ENCODE results near the gene ELMO1. TPM values are rescaled to one million over a fixed set of nuclear protein-coding genes. Genes with fewer than 3 reads are reported as not detected.

The ELMO1 gene
- total RNA-seq, 8 experiments from 2014 or later: 4.2 to 121 (median 40.0) TPM

DNA sequence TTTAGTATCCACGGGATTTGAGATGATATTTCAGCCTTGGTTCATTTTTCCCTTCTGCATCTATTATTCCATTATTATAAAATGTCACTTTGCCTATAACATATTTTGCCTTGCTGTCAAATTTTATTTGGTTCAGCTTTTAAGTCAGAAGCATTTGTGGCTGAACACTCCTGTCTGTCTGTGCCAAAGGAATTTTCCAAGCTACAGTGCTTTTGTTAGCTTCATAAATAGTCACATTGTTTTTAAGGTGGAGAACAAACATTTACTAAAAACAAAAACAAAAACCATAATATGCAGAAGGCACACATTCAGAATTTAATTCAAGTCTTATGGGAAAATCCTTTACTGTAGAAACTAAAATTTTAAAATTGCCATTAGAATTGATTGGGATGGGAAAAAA lies 33.8 kb upstream of the ELMO1 start:
- no peak overlapping the region for H3K27ac ChIP-seq
- WGBS, 10 experiments: 8 to 100% (median 92%) methylated on average over 1 of the region's 1 CpG; no CpG with 5 or more reads in 3 of the 10 experiments
- H3K4me3 ChIP-seq: no peak overlapping the region
- no peak for ATAC-seq (replicated peaks in 6 of 8)
- peaks cover 23 to 27% of the 10 kb centered on the region in 2 donors for H3K4me1 ChIP-seq (replicated peaks in 1 of 2)
- in situ Hi-C loops (cut with MboI; ENCODE audit: low pct_unique_long_range_greater_than_20kb in 2 of 9, low sequenced_read_pairs in 9 of 9, unreplicated experiment in 9 of 9): no loop called here

DNA sequence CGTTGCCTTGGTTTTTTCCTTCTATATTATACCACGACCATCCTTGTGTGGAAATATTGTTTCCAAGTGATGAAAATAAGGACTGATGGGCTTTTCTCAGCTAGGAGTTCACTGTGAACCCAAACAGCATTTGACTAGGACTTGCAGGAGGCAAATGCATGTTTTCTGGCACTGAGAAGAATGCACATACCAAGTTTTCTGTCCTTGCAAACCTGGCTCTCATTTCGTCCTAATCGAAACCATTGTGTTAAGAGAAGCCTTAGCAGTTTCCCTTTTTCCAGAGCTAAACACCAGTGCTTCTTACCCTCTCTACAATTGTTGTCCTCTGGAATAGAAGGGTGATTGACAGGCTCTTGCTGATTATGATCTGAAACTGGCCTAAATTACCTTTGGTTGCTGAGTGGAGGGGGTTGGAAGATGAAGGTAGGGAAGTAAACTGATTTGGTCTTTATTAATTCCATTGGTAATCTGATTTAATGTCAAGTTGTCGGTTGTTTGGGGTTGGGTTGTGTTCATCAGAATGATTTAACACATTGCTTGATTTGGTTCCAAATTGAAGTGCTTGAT lies 33.1 kb upstream of the ELMO1 start:
- ATAC-seq (replicated peaks in 6 of 8): no peak
- H3K4me1 ChIP-seq (replicated peaks in 1 of 2): peaks cover 26 to 31% of the 10 kb centered on the region in 2 donors
- in situ Hi-C loops (cut with MboI; ENCODE audit: low pct_unique_long_range_greater_than_20kb in 2 of 9, low sequenced_read_pairs in 9 of 9, unreplicated experiment in 9 of 9): no loop called here
- H3K27ac ChIP-seq: no peak overlapping the region
- no peak overlapping the region for H3K4me3 ChIP-seq
- WGBS, 10 experiments: 10 to 100% (median 71%) methylated on average over 1 to 5 of the region's 5 CpGs

DNA sequence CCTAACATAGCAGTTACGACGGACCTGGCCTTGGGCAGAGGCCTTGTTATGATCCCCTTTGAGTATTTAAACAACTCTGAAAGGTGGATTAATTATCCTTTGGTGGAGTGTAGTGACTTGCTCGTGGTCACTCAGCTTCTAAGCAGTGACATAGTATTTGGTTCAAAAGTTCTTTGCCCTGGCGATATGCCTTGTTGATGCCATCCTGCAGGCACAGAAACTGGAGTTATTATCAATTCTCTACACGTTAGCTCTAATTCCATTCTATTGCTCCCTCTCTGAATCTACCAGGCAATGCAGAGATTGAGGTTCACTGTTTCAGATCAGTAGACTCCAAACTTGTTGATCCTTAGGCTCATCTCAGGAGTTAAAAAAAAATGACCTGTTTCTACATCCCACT lies 32.5 kb upstream of the ELMO1 start:
- H3K27ac ChIP-seq: no peak overlapping the region
- 0 to 100% (median 89%) methylated on average over 1 to 5 of the region's 5 CpGs; no CpG with 5 or more reads in 4 of the 10 experiments for WGBS, 10 experiments

DNA sequence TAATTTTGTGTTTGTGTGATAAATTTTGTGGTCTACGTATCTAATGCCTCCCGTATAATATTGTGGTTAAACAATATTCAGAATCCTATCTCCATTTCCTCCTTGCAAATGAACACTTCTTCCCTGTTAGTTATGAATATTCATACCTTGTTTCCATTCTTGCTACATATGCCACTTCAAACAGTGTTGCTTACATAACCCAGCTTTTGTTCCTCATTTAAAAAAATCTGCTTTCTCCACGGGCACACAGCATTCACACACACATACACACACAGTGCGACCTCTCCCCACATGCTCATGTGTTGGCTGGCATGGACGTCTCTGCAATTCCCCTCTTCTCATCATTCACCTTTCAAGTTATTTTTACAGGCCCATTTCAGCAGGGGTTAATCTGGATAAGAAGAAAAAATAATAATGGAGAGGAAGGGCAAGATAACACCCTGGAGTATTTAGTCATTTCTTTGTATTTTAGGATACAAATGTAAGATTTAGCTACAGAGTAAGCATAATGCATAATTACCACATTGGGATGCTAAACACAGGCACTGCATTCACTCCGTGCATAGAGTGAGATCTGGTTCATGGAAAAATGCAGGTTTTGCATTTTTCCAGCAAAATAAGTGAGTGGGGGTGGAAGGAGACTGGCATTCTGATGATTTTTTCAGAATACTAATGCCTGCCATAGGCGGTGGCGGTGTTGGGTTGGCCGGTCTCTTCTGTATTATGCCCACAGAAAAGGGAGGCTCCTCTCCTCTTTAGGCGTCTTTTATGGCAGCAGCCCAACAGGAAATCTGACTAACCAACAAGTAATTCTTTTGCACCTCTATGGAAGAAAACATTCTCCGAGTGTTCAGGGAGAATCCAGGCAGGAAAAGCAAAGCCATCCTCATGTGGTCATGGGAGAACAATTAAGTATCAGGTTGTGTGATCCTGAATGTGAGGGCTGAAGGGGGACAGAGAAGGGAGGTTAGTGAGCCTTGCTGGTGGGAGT lies 31.7 kb upstream of the ELMO1 start:
- no peak overlapping the region for H3K4me3 ChIP-seq
- H3K27ac ChIP-seq: no peak overlapping the region
- in situ Hi-C loops (cut with MboI; ENCODE audit: low pct_unique_long_range_greater_than_20kb in 2 of 9, low sequenced_read_pairs in 9 of 9, unreplicated experiment in 9 of 9): no loop called here
- peaks cover 31 to 36% of the 10 kb centered on the region in 2 donors for H3K4me1 ChIP-seq (replicated peaks in 1 of 2)
- WGBS, 10 experiments: 2 to 90% (median 71%) methylated on average over 3 to 11 of the region's 11 CpGs
- ATAC-seq (replicated peaks in 6 of 8): peak in 6 of 8 experiments; percentile 36 to 89 (median 70)

More for the DNA sequence above, 32.5 kb upstream of the ELMO1 start:
- Histone ChIP-seq H3K4me3 (no peak overlapping the region), H3K4me1 (replicated peaks in 1 of 2) (peaks cover 31 to 37% of the 10 kb centered on the region in 2 donors)
- no peak for ATAC-seq (replicated peaks in 6 of 8)
- in situ Hi-C loops (cut with MboI; ENCODE audit: low pct_unique_long_range_greater_than_20kb in 2 of 9, low sequenced_read_pairs in 9 of 9, unreplicated experiment in 9 of 9): no loop called here

DNA sequence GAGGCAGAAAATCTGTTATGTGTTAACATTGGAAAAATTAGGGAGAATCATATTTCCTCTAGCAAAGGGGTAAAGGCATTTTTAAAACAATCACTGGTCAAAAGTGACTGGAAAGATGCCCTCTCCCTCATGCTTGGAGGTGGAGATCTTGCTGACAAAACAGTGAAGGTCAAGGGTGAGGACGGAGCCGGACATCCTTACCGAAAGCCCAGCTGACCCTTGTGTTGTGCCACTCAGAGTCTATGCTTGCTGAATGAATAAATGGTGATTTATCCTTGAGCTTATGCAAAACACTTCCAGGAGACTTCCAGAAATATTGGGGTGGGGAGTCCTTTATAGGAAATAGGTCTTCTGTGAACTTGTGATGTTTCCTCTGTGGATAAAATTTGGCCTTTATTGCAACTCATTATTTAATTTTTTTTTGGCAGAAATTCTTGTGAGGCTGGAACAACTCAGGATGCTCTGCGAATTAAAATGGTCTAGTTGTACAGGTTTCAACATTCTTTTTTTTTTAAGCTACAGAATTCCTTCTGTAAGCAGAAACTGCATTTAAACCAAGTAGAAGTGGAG lies 28.3 kb upstream of the ELMO1 start:
- Histone ChIP-seq H3K4me1 (replicated peaks in 1 of 2) (peaks cover 12 to 15% of the 10 kb centered on the region in 2 donors), H3K27ac (no peak overlapping the region), H3K4me3 (no peak overlapping the region)
- in situ Hi-C loops (cut with MboI; ENCODE audit: low pct_unique_long_range_greater_than_20kb in 2 of 9, low sequenced_read_pairs in 9 of 9, unreplicated experiment in 9 of 9): no loop called here
- 10 to 82% (median 58%) methylated on average over 1 to 4 of the region's 4 CpGs; no CpG with 5 or more reads in 1 of the 10 experiments for WGBS, 10 experiments
- peak in 2 of 8 experiments; percentile 9 to 21 for ATAC-seq (replicated peaks in 6 of 8)

DNA sequence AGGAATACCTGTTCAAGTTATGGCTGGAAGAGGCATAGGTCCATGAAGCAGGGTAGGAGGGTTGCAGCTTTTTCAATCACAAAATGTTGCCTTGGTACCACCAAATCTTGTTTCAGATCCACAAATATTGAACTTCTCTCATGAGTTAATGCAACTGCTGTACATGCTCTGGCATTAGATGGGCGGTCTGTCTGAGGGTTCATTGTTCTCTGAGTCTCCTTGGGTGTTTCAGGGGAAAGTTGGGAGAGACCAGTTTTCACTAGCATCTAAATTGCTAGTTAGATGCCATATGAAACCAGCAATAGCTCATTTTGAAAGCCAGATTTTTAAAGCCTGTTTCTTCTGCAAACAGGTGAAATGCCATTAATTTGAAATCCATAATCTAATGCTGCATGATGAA lies 27.8 kb upstream of the ELMO1 start:
- Histone ChIP-seq H3K4me3 (no peak overlapping the region), H3K27ac (no peak overlapping the region), H3K4me1 (replicated peaks in 1 of 2) (peaks cover 12 to 15% of the 10 kb centered on the region in 2 donors)
- ATAC-seq (replicated peaks in 6 of 8): peak in 2 of 8 experiments; percentile 42 to 52
- in situ Hi-C loops (cut with MboI; ENCODE audit: low pct_unique_long_range_greater_than_20kb in 2 of 9, low sequenced_read_pairs in 9 of 9, unreplicated experiment in 9 of 9): no loop called here
- WGBS, 10 experiments: 40 to 100% (median 75%) methylated on average over 1 of the region's 1 CpG; no CpG with 5 or more reads in 3 of the 10 experiments

DNA sequence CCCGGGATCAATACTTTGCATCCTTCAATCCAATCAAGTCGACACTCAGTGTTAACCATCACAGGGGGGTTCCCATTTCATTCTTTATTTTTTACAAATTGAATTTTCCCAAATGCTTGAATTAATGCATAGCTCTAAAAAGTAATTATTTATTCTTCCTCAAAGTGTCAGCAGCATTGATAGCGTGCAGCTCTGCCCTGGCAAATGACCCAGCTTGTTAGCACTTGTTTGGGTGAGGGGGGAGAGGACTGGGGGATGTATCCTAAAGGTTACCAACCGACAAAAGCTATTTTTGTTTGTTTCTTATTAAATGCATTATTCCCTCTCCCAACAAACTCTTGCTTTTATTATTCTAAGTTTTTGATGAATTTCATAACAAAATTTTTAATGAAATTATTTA lies 27.0 kb upstream of the ELMO1 start:
- Histone ChIP-seq H3K27ac (no peak overlapping the region), H3K4me1 (replicated peaks in 1 of 2) (peaks cover 9 to 12% of the 10 kb centered on the region in 2 donors), H3K4me3 (no peak overlapping the region)
- ATAC-seq (replicated peaks in 6 of 8): no peak
- in situ Hi-C loops (cut with MboI; ENCODE audit: low pct_unique_long_range_greater_than_20kb in 2 of 9, low sequenced_read_pairs in 9 of 9, unreplicated experiment in 9 of 9): no loop called here
- 13 to 100% (median 80%) methylated on average over 1 to 4 of the region's 4 CpGs for WGBS, 10 experiments

DNA sequence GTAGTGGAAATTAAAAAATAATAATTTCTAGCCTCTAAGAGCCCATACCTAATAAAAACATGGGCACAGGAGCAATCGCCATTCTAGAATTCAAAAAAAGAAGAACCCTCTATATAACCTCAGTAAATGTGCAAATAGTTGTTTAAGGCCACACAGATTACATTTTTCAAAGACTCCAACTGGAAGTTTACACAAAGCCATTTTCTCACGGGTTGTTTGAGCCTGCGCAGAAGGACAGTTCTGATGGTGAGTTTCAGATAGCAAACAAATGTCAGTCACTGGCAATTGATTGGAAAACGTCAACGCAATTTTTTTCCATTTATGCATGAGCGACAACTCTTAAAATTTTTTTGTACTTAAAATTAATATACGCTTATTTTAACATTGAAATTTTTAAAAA lies 23.0 kb upstream of the ELMO1 start:
- no peak for ATAC-seq (replicated peaks in 6 of 8)
- 20 to 98% (median 91%) methylated on average over 3 to 7 of the region's 7 CpGs for WGBS, 10 experiments
- Histone ChIP-seq H3K4me1 (replicated peaks in 1 of 2) (peaks cover 4 to 5% of the 10 kb centered on the region in 2 donors), H3K4me3 (no peak overlapping the region), H3K27ac (no peak overlapping the region)
- in situ Hi-C loops (cut with MboI; ENCODE audit: low pct_unique_long_range_greater_than_20kb in 2 of 9, low sequenced_read_pairs in 9 of 9, unreplicated experiment in 9 of 9): no loop called here

DNA sequence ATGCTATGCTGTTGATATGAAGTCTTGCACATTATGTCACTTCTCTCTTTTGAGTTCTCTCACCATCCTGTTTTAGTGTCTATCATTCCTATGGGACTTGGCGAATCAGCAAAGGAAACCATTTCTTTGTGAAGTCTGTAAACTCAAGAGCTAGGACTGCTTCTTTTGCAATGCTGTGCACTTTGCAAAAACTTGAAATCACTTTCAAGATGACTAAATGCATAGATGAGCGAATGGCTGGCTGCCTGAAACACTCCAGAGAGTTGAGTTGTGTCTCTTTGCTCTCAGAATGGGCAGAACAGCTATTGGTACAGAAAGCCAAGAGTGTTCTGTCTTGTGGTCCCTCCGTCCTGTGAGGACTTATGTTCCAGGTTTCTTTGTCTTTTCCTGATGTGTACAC lies 18.3 kb upstream of the ELMO1 start:
- H3K27ac ChIP-seq: no peak overlapping the region
- WGBS, 10 experiments: 0 to 100% (median 73%) methylated on average over 1 to 2 of the region's 3 CpGs; no CpG with 5 or more reads in 2 of the 10 experiments
- in situ Hi-C loops (cut with MboI; ENCODE audit: low pct_unique_long_range_greater_than_20kb in 2 of 9, low sequenced_read_pairs in 9 of 9, unreplicated experiment in 9 of 9): no loop called here
- H3K4me3 ChIP-seq: no peak overlapping the region
- ATAC-seq (replicated peaks in 6 of 8): peak in 2 of 8 experiments; percentile 24 to 29
- H3K4me1 ChIP-seq (replicated peaks in 1 of 2): no peaks in the 10 kb centered on the region

DNA sequence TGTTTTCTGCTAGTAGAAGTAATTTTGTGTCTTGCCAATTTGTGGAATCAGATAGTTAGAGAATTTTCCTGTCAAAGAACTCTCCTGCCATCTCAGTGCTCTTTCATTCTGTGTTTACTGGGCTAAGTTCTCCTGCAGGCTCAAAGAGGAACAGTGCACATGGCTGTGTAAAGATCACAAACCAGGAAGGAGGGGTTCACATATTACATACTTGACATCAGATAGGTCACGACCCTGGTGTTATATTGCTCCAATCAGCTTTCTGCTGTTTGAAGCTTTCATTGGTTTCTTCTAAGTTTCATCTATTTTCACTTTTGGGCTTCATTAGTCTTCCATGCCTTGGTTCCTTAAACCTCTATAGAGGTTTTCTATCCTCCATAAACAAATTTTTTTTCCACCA lies 13.5 kb upstream of the ELMO1 start:
- Histone ChIP-seq H3K4me1 (replicated peaks in 1 of 2) (no peaks in the 10 kb centered on the region), H3K27ac (no peak overlapping the region), H3K4me3 (no peak overlapping the region)
- ATAC-seq (replicated peaks in 6 of 8): no peak
- WGBS, 10 experiments: 9 to 100% (median 63%) methylated on average over 1 of the region's 1 CpG; no CpG with 5 or more reads in 1 of the 10 experiments
- in situ Hi-C loops (cut with MboI; ENCODE audit: low pct_unique_long_range_greater_than_20kb in 2 of 9, low sequenced_read_pairs in 9 of 9, unreplicated experiment in 9 of 9): no loop called here

DNA sequence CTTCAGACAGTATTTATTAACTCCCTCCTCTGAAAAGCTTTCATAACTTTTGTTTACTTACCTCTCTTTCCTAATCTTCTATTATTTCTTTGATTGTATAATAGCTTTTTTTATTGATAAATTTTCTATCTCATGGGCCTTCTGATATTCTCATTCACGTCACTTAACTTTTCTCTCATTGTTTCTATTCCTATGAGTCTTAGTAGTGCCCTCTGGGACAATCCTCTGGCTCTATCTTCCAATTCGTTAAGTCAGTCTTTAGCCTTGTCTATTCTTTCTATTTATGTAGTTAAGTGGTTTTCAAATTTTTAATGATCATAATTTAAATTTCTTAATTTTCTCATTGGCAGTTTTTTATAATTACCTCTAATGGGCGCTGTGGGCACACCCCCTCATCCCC lies 6.4 kb upstream of the ELMO1 start:
- H3K27ac ChIP-seq: no peak overlapping the region
- in situ Hi-C loops (cut with MboI; ENCODE audit: low pct_unique_long_range_greater_than_20kb in 2 of 9, low sequenced_read_pairs in 9 of 9, unreplicated experiment in 9 of 9): no loop called here
- 19 to 100% (median 84%) methylated on average over 2 to 3 of the region's 3 CpGs for WGBS, 10 experiments
- H3K4me3 ChIP-seq: no peak overlapping the region
- H3K4me1 ChIP-seq (replicated peaks in 1 of 2): peaks cover 3 to 5% of the 10 kb centered on the region in 2 donors
- no peak for ATAC-seq (replicated peaks in 6 of 8)

DNA sequence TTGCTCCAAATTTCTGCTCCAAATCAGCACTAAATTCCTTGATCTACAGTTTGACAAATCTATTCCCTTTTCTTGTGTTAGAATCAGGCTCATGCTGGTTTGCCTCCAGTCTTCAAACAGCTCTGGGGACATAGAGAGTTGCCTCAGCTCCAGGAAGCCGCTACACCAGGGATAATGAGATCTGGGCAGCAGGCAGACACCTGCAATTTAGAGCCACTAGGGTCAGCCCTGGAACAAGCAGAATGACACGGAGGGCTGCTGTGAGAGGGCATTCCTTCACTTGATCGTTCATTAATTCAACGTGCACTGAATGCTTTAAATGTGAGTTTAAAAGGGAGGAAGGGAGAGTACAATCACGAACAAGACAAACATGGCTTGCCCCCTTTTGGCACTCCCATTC lies 3.7 kb upstream of the ELMO1 start:
- Histone ChIP-seq H3K4me3 (no peak overlapping the region), H3K4me1 (replicated peaks in 1 of 2) (peaks cover 3 to 5% of the 10 kb centered on the region in 2 donors), H3K27ac (no peak overlapping the region)
- 22 to 68% (median 42%) methylated on average over 3 to 5 of the region's 5 CpGs; no CpG with 5 or more reads in 3 of the 10 experiments for WGBS, 10 experiments
- in situ Hi-C loops (cut with MboI; ENCODE audit: low pct_unique_long_range_greater_than_20kb in 2 of 9, low sequenced_read_pairs in 9 of 9, unreplicated experiment in 9 of 9): no loop called here
- peak in 3 of 8 experiments; percentile 16 to 22 (median 21) for ATAC-seq (replicated peaks in 6 of 8)

DNA sequence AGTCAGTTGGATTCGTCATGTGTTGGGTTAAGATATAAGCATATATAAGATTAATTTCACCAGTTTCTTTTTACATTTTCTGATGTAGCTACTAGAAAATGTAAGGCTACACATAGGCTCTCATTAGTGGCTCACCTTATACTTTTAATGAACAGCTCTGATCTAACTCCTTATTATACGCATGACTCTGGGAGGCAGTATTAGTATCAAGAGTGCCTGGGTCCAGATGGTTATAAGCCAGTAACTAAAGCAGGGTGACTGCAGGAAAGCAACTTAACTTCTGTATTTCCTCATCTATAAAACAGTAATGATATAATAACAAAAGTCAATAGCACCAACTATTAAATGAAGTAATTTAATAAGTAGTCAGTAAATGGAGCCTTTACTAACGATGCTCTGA lies 1.4 kb upstream of the ELMO1 start:
- ATAC-seq (replicated peaks in 6 of 8): no peak
- peaks cover 13 to 14% of the 10 kb centered on the region in 2 donors for H3K4me1 ChIP-seq (replicated peaks in 1 of 2)
- H3K27ac ChIP-seq: no peak overlapping the region
- WGBS, 10 experiments: 0 to 100% (median 85%) methylated on average over 1 to 3 of the region's 3 CpGs; no CpG with 5 or more reads in 2 of the 10 experiments
- in situ Hi-C loops (cut with MboI; ENCODE audit: low pct_unique_long_range_greater_than_20kb in 2 of 9, low sequenced_read_pairs in 9 of 9, unreplicated experiment in 9 of 9): no loop called here
- no peak overlapping the region for H3K4me3 ChIP-seq

All from motor neuron (in vitro differentiated cells).